Measurements from ENCODE around the gene BNIPL. TPM values are rescaled to one million over a fixed set of nuclear protein-coding genes. Genes with fewer than 3 reads are reported as not detected.

BNIPL gene
- total RNA-seq, 4 donors from 2014 or later: 0.13 to 0.25 TPM; not detected in 2

DNA sequence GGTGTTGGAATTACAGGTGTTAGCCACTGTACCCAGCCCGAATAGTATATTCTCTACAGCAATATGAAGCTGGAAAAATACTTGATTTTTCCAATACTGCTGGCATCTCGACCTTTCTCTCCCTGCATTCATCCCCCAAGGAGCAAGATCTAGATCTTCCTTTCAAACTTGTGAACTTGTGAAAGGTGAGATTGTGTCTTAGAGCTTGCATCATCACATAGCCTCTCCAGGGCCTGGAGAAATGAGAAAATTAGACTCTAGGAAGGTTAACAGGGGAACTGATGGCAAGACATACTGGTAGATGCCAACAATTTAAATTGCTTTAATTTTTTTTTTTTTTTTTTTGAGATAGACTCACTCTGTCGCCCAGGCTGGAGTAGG lies 26.1 kb upstream of the BNIPL start:
- H3K36me3 ChIP-seq: peaks cover 0 to 10% of the 10 kb centered on the region in 2 donors
- intact Hi-C loops (cut with DNase I; ENCODE audit: low total_unique reads): loop anchor here (10.0 kb wide), 1 partner anchor 814 kb away; no protein-coding TSS in a partner anchor
- ATAC-seq (no peak), DNase-seq (no peak)
- TF ChIP-seq POLR2A (IDR thresholded peaks at IDR 0.05): no peak
- TF ChIP-seq, protein P1, sequence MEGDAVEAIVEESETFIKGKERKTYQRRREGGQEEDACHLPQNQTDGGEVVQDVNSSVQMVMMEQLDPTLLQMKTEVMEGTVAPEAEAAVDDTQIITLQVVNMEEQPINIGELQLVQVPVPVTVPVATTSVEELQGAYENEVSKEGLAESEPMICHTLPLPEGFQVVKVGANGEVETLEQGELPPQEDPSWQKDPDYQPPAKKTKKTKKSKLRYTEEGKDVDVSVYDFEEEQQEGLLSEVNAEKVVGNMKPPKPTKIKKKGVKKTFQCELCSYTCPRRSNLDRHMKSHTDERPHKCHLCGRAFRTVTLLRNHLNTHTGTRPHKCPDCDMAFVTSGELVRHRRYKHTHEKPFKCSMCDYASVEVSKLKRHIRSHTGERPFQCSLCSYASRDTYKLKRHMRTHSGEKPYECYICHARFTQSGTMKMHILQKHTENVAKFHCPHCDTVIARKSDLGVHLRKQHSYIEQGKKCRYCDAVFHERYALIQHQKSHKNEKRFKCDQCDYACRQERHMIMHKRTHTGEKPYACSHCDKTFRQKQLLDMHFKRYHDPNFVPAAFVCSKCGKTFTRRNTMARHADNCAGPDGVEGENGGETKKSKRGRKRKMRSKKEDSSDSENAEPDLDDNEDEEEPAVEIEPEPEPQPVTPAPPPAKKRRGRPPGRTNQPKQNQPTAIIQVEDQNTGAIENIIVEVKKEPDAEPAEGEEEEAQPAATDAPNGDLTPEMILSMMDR (IDR thresholded peaks at IDR 0.05 in 4 of 5, conservative IDR thresholded peaks at IDR 0.05 in 1 of 5): no peak
- H3K27me3 ChIP-seq: no peaks in the 10 kb centered on the region
- peaks cover 34 to 44% of the 10 kb centered on the region in 2 donors for H3K4me1 ChIP-seq
- no peak overlapping the region for H3K27ac ChIP-seq
- H3K4me3 ChIP-seq: no peak overlapping the region
- in situ Hi-C loops (cut with MboI; ENCODE audit: low sequenced_read_pairs in 4 of 4): no loop called here
- no peaks in the 10 kb centered on the region for H3K9me3 ChIP-seq

DNA sequence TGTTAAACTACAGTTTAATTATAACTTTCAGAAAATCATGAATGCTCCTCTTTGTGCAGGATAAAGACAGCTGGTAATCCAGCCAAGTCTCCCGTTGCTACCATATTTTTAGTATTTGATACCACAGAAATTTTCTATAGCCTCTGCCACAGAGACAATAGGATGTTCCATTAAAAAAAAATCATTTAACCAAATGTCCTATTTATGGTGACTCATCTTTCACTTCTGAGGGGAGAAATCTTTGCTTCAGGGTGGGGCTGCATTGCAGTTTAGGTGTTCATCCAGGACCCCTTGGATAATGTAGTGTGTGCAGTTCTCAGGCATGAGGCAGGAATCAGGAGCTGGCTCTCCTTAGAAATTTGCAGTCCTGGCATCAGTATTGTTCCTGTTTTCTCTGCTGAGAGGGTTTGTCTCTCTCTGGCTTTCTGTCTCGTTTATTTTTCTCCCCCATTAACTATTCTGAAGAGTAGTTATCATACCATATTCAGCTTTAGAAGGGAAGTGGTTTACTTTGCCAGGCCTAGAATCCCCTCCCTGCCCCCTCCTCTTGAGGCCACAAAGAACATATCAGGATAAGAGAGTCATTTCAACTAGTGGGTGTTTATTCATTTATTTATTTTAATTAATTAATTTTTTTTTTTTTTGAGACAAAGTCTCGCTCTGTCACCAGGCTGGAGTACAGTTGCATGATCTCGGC lies 25.1 kb upstream of the BNIPL start:
- DNase-seq (no peak), ATAC-seq (no peak)
- in situ Hi-C loops (cut with MboI; ENCODE audit: low sequenced_read_pairs in 4 of 4): no loop called here
- Histone ChIP-seq H3K27ac (no peak overlapping the region), H3K4me3 (no peak overlapping the region), H3K36me3 (peaks cover 0 to 10% of the 10 kb centered on the region in 2 donors), H3K27me3 (no peaks in the 10 kb centered on the region), H3K9me3 (no peaks in the 10 kb centered on the region), H3K4me1 (peaks cover 32 to 40% of the 10 kb centered on the region in 2 donors)
- no peak for TF ChIP-seq POLR2A (IDR thresholded peaks at IDR 0.05)
- TF ChIP-seq, protein P1 (IDR thresholded peaks at IDR 0.05 in 4 of 5, conservative IDR thresholded peaks at IDR 0.05 in 1 of 5): no peak
- intact Hi-C loops (cut with DNase I; ENCODE audit: low total_unique reads): loop anchor here (10.0 kb wide), 1 partner anchor 813 kb away; no protein-coding TSS in a partner anchor

DNA sequence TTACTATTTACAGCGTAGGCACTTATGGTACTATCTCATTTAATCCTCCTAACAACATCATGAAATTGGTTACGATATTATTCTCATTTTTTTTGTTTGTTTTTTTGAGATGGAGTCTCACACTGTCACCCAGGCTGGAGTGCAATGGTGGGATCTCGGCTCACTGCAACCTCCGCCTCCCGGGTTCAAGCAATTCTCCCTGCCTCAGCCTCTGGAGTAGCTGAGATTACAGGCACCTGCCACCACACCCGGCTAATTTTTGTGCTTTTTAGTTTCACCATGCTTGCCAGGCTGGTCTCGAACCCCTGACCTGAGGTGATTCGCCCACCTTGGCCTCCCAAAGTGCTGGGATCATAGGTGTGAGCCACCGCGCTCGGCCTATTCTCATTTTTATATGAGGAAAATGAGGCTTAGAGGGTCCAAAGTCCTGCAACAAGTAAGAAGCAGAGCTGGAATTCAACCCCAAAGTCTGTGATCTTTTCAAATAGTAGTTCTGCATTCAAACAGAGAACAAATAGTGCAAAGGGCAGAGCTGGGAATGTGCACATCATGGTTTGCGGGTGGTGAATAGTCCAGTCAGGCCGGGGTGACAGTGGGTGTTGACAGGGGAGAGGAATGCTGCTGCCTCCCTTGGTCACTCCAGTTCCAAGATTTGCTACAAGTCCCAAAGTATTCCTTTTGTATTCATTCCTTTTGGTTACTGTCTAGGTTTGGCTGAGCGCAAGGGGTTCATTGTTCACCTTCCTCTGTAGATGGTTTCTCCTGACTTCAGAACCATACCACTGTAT lies 23.5 kb upstream of the BNIPL start:
- no peak for ATAC-seq
- in situ Hi-C loops (cut with MboI; ENCODE audit: low sequenced_read_pairs in 4 of 4) (no loop called here), intact Hi-C loops (cut with DNase I; ENCODE audit: low total_unique reads) (loop anchor here (10.0 kb wide), 1 partner anchor 812 kb away; no protein-coding TSS in a partner anchor)
- DNase-seq: no peak
- H3K27ac ChIP-seq: peak overlapping the region in 1 of 4 donors; percentile 19
- peaks cover 19 to 29% of the 10 kb centered on the region in 2 donors for H3K4me1 ChIP-seq
- TF ChIP-seq, protein P1 (IDR thresholded peaks at IDR 0.05 in 4 of 5, conservative IDR thresholded peaks at IDR 0.05 in 1 of 5): no peak
- TF ChIP-seq POLR2A (IDR thresholded peaks at IDR 0.05): no peak
- H3K36me3 ChIP-seq: peaks cover 0 to 11% of the 10 kb centered on the region in 2 donors
- H3K4me3 ChIP-seq: no peak overlapping the region
- H3K27me3 ChIP-seq: no peaks in the 10 kb centered on the region
- H3K9me3 ChIP-seq: no peaks in the 10 kb centered on the region

DNA sequence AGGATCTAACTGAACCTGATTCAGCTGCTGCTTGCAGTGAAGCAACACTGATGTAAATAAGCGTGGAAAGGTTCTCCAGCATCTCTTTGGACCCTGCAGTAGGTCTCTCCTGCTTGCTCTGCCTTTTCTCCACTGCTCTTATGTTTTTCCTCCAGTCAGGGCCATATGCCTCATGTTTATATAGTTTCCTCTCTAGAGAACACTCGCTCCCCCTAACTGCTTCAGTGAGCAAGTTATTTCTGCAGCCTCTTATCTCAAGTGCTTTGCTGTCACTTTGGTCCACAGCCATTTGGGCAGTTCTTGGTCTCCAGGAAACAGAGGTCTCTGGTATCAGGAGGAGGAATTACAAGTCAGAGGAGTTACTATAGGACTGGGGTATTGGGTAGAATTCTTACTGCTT lies 22.9 kb upstream of the BNIPL start:
- TF ChIP-seq POLR2A (IDR thresholded peaks at IDR 0.05): no peak
- TF ChIP-seq, protein P1 (IDR thresholded peaks at IDR 0.05 in 4 of 5, conservative IDR thresholded peaks at IDR 0.05 in 1 of 5): no peak
- intact Hi-C loops (cut with DNase I; ENCODE audit: low total_unique reads): loop anchor here (10.0 kb wide), 1 partner anchor 811 kb away; no protein-coding TSS in a partner anchor
- H3K36me3 ChIP-seq: peaks cover 0 to 13% of the 10 kb centered on the region in 2 donors
- no peaks in the 10 kb centered on the region for H3K9me3 ChIP-seq
- H3K27ac ChIP-seq: peak overlapping the region in 1 of 4 donors; percentile 19
- no peak for ATAC-seq
- H3K27me3 ChIP-seq: no peaks in the 10 kb centered on the region
- in situ Hi-C loops (cut with MboI; ENCODE audit: low sequenced_read_pairs in 4 of 4): no loop called here
- no peak overlapping the region for H3K4me3 ChIP-seq
- DNase-seq: no peak
- peaks cover 19 to 27% of the 10 kb centered on the region in 2 donors for H3K4me1 ChIP-seq
